Measurements from ENCODE around the gene MSH6.

Gene MSH6

DNA sequence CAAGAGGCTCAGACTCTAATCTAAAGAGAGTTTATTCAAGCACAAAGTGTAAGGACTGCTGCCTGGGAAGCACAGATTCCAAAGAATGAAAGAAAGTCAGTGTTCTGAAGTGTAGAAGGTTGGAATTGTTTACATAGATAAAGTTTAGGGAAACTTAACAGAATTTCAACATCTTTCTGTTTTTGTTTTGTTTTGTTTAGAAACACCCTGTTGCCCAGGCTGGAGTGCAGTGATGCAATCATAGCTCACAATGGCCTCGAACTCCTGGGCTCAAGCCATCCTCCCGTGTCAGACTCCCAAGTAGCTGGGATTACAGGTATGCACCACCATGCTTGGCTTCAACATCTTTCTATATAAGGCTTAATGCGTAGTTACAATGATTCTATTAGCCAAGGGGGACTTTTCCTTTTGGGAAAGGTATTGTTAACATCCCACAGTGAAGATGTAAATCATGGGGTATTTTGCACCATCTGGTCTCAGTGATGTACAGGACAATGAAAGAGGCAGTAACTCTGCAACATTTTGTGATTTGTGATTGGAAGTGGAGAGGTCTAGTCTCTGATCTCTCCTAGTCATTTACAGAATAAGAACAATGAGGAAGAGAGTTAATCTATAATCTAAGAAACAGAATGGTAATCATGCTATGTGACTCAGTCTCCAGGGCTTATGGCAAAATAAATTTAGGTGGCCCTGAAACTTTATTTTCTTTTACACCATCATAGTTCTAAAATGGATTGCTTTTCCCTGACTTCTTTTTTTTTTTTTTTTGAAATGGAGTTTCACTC is 45.6 kb upstream of the MSH6 start:
- no peak overlapping the region for H3K27ac ChIP-seq (ENCODE audit: low read length)
- H3K4me2 ChIP-seq (ENCODE audit: insufficient read depth, low read length), result no peak overlapping the region
- no peak overlapping the region for H3K9ac ChIP-seq (ENCODE audit: low read depth, low read length)
- DNase-seq (no peak), ATAC-seq (ENCODE audit: insufficient read depth, low read depth) (no peak)
- no peaks in the 10 kb centered on the region for H3K4me1 ChIP-seq (ENCODE audit: insufficient read depth, low read length)
- H3K27me3 ChIP-seq (ENCODE audit: insufficient read depth, low read length, poor library complexity), result no peaks in the 10 kb centered on the region
- H3K36me3 ChIP-seq (ENCODE audit: insufficient read depth, low read length), result no peaks in the 10 kb centered on the region
- TF ChIP-seq CTCF (IDR thresholded peaks at IDR 0.05; ENCODE audit: borderline replicate concordance, extremely low read depth, low read length, poor library complexity, severe bottlenecking) (no peak), EZH2 (IDR thresholded peaks at IDR 0.05; ENCODE audit: borderline replicate concordance, low read depth, low read length, severe bottlenecking) (no peak)
- no peaks in the 10 kb centered on the region for H3K9me3 ChIP-seq (ENCODE audit: insufficient read depth, low read length, severe bottlenecking)
- H3K79me2 ChIP-seq (ENCODE audit: insufficient read depth, low read length), result no peaks in the 10 kb centered on the region
- H2AFZ ChIP-seq (ENCODE audit: low read depth, low read length), result no peak overlapping the region
- H3K4me3 ChIP-seq (ENCODE audit: low read depth in 1 of 2, low read length in 2 of 2), result no peak overlapping the region
- H4K20me1 ChIP-seq (ENCODE audit: insufficient read depth, low read length), result no peaks in the 10 kb centered on the region

DNA sequence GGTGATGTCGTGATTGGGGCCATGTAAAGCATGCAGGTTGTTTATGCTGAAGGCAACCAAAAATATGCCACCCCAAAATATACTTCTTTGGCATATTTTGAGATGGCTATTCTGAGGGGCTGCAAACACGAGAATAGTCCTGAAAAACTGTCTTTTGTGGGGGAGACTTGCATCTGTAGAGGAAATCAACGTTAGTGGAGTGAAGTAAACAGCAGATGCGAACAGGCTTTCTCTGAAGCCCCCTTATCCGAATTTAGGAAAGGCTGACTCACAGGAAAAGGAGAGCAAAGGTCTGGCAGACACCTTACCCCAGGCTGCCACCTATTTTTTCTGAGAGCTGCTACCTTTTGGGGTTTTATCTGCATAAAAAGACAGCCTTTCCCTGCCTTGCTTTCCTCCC is 44.6 kb upstream of the MSH6 start:
- no peaks in the 10 kb centered on the region for H3K4me1 ChIP-seq (ENCODE audit: insufficient read depth, low read length)
- DNase-seq (no peak), ATAC-seq (ENCODE audit: insufficient read depth, low read depth) (no peak)
- no peaks in the 10 kb centered on the region for H3K79me2 ChIP-seq (ENCODE audit: insufficient read depth, low read length)
- H3K27me3 ChIP-seq (ENCODE audit: insufficient read depth, low read length, poor library complexity), result no peaks in the 10 kb centered on the region
- TF ChIP-seq CTCF (IDR thresholded peaks at IDR 0.05; ENCODE audit: borderline replicate concordance, extremely low read depth, low read length, poor library complexity, severe bottlenecking), result no peak
- TF ChIP-seq EZH2 (IDR thresholded peaks at IDR 0.05; ENCODE audit: borderline replicate concordance, low read depth, low read length, severe bottlenecking), result no peak
- no peaks in the 10 kb centered on the region for H4K20me1 ChIP-seq (ENCODE audit: insufficient read depth, low read length)
- H3K9me3 ChIP-seq (ENCODE audit: insufficient read depth, low read length, severe bottlenecking), result no peaks in the 10 kb centered on the region
- H3K4me2 ChIP-seq (ENCODE audit: insufficient read depth, low read length), result no peak overlapping the region
- H3K27ac ChIP-seq (ENCODE audit: low read length), result no peak overlapping the region
- H3K36me3 ChIP-seq (ENCODE audit: insufficient read depth, low read length), result no peaks in the 10 kb centered on the region
- H3K9ac ChIP-seq (ENCODE audit: low read depth, low read length), result no peak overlapping the region
- H2AFZ ChIP-seq (ENCODE audit: low read depth, low read length), result no peak overlapping the region
- no peak overlapping the region for H3K4me3 ChIP-seq (ENCODE audit: low read depth in 1 of 2, low read length in 2 of 2)

GRCh38 chr2:47741101-47741500 is 41.8 kb upstream of the MSH6 start:
- ATAC-seq (ENCODE audit: insufficient read depth, low read depth) (no peak), DNase-seq (no peak)
- Histone ChIP-seq H3K79me2 (ENCODE audit: insufficient read depth, low read length) (no peaks in the 10 kb centered on the region), H3K4me3 (ENCODE audit: low read depth in 1 of 2, low read length in 2 of 2) (no peak overlapping the region), H3K27ac (ENCODE audit: low read length) (no peak overlapping the region), H3K27me3 (ENCODE audit: insufficient read depth, low read length, poor library complexity) (no peaks in the 10 kb centered on the region), H4K20me1 (ENCODE audit: insufficient read depth, low read length) (no peaks in the 10 kb centered on the region), H2AFZ (ENCODE audit: low read depth, low read length) (no peak overlapping the region), H3K9me3 (ENCODE audit: insufficient read depth, low read length, severe bottlenecking) (no peaks in the 10 kb centered on the region), H3K36me3 (ENCODE audit: insufficient read depth, low read length) (no peaks in the 10 kb centered on the region), H3K9ac (ENCODE audit: low read depth, low read length) (no peak overlapping the region), H3K4me2 (ENCODE audit: insufficient read depth, low read length) (no peak overlapping the region), H3K4me1 (ENCODE audit: insufficient read depth, low read length) (no peaks in the 10 kb centered on the region)
- TF ChIP-seq EZH2 (IDR thresholded peaks at IDR 0.05; ENCODE audit: borderline replicate concordance, low read depth, low read length, severe bottlenecking), result no peak
- TF ChIP-seq CTCF (IDR thresholded peaks at IDR 0.05; ENCODE audit: borderline replicate concordance, extremely low read depth, low read length, poor library complexity, severe bottlenecking), result no peak
